Measurements from ENCODE around the gene DYRK2.
"Not testable (repeated sequence)": the region's sequence is repeated elsewhere in the genome, so short reads cannot be mapped to it uniquely, and the experiment has no call there.

GRCh38 chr12:67672507-67672906, 24.0 kb downstream of the DYRK2 start:
- TF ChIP-seq CTCF (IDR thresholded peaks at IDR 0.05); EP300 (IDR thresholded peaks at IDR 0.05; ENCODE audit: low read depth); POLR2A (IDR thresholded peaks at IDR 0.05); POLR2AphosphoS5 (IDR thresholded peaks at IDR 0.05): not testable (repeated sequence)

Data from transverse colon (tissue), 4 donors.